K562 (cell line): ENCODE measurements around the gene LSS. TPM values are rescaled to one million over a fixed set of nuclear protein-coding genes. Genes with fewer than 3 reads are reported as not detected.

Source experiments
- ATAC-seq: fragments of 200-7000 bp; cut with Tn5 transposase; 3 replicates; pipeline ENCODE4 v1.9.1; 2020; ENCODE audit warnings: moderate library complexity
- BruUV-seq: library from RNA; stranded (reverse); fragments of 400-500 nt; replicated peaks from 2 replicates; lab custom pipeline; 2021; lab: Mats Ljungman, UMichigan
- CTCF ChIA-PET: fragments of 300-600 bp; formaldehyde crosslinking; extraction: SDS; loops from one replicate; lab custom pipeline; 2021; ENCODE audit warnings: low intra/inter-chr PET ratio; lab: Yijun Ruan, JAX
- POLR2A ChIA-PET: fragments of 300-600, 350-650 bp; sonication (Branson Sonifier 250); formaldehyde crosslinking; extraction: SDS; loops from one replicate; lab custom pipeline; 2021; ENCODE audit warnings: antibody characterized with exemption, inconsistent platforms; lab: Yijun Ruan, JAX
- DNase-seq, 4 experiments: peaks; one replicate each; pipeline versions ENCODE4 v3.0.0 to v3.0.0-alpha.2; 2011 to 2018; ENCODE audit warnings: low spot score in 3 of 4, mixed read lengths in 3 of 4; ENCODE audit errors: extremely low read depth in 1 of 4
- FAIRE-seq: peaks from 2 replicates; lab custom pipeline; 2011; peaks lifted over from hg19 to GRCh38; lab: Jason Lieb, UNC
- H2AFZ ChIP-seq: 2 replicates; pipeline ENCODE4 v1.6.0; 2011; ENCODE audit warnings: low read depth, low read length, control low read depth, inconsistent platforms
- H3K27ac ChIP-seq: fragments of 200-600 bp; 3 replicates; pipeline ENCODE4 v1.8.0; 2011; ENCODE audit warnings: low read depth, mild to moderate bottlenecking, control low read depth, inconsistent platforms, low read length, moderate library complexity, mixed read lengths; ENCODE audit errors: extremely low read depth
- H3K27me3 ChIP-seq, 2 experiments: fragments of 300-600 bp in 1 of 2; 2 replicates in 1 of 2; 3 replicates in 1 of 2; pipeline versions ENCODE4 v1.6.0 to v1.8.0; 2011; ENCODE audit warnings: inconsistent platforms in 2 of 2, low read length in 2 of 2, mild to moderate bottlenecking in 1 of 2, mixed read lengths in 1 of 2, moderate library complexity in 1 of 2; ENCODE audit not compliant: control insufficient read depth in 2 of 2, insufficient read depth in 2 of 2
- H3K36me3 ChIP-seq: fragments of 300-600 bp; 3 replicates; pipeline ENCODE4 v1.8.0; 2011; ENCODE audit warnings: mild to moderate bottlenecking, low read length, inconsistent platforms; ENCODE audit not compliant: control insufficient read depth, insufficient read depth
- H3K4me1 ChIP-seq, 2 experiments: fragments of 200-600 bp in 1 of 2; replicated peaks in 1 of 2; 2 replicates in 1 of 2; 3 replicates in 1 of 2; pipeline versions ENCODE4 v1.5.1 to v1.8.0; 2011; ENCODE audit warnings: inconsistent platforms in 2 of 2, low read length in 2 of 2, mild to moderate bottlenecking in 1 of 2, mixed read lengths in 1 of 2, moderate library complexity in 1 of 2; ENCODE audit not compliant: control insufficient read depth in 2 of 2, insufficient read depth in 2 of 2
- H3K4me2 ChIP-seq: 2 replicates; pipeline ENCODE4 v1.6.1; 2011; ENCODE audit warnings: low read length, control low read depth, inconsistent platforms, mixed read lengths; ENCODE audit not compliant: insufficient read depth
- H3K4me3 ChIP-seq: fragments of 200-600 bp; sonication (generic), shearing (Covaris generic); 2 replicates; pipeline ENCODE4 v1.5.1; 2016; ENCODE audit warnings: control low read depth, inconsistent platforms
- H3K79me2 ChIP-seq: fragments of 200-600 bp; 3 replicates; pipeline ENCODE4 v1.8.0; 2011; ENCODE audit warnings: low read length, inconsistent platforms; ENCODE audit not compliant: control insufficient read depth, insufficient read depth
- H3K9ac ChIP-seq, 2 experiments: 2 replicates each; pipeline versions ENCODE4 v1.6.0 to v1.6.1; 2011; ENCODE audit warnings: low read depth in 2 of 2, low read length in 2 of 2, control low read depth in 1 of 2, inconsistent platforms in 1 of 2, mild to moderate bottlenecking in 1 of 2, mixed read lengths in 1 of 2; ENCODE audit not compliant: insufficient read depth in 1 of 2
- H3K9me1 ChIP-seq: one replicate; pipeline ENCODE4 v1.6.0; 2011; ENCODE audit warnings: inconsistent platforms, mild to moderate bottlenecking, low read length, moderate library complexity; ENCODE audit not compliant: control insufficient read depth, insufficient read depth
- H3K9me3 ChIP-seq: replicated peaks from 2 replicates; pipeline ENCODE4 v1.5.1; 2011; ENCODE audit warnings: low read depth, low read length, inconsistent platforms; ENCODE audit not compliant: control insufficient read depth, insufficient read depth
- H4K20me1 ChIP-seq: replicated peaks from 2 replicates; pipeline ENCODE4 v1.6.1; 2011; ENCODE audit warnings: low read length, inconsistent platforms, mixed read lengths; ENCODE audit not compliant: control insufficient read depth, insufficient read depth
- CREB1 ChIP-seq, 2 experiments: sonication (generic) in 1 of 2; formaldehyde crosslinking in 1 of 2; IDR thresholded peaks; 2 replicates each; pipeline versions ENCODE4 v1.6.1 to v1.8.0; 2012 to 2022; ENCODE audit warnings: inconsistent platforms in 1 of 2, mild to moderate bottlenecking in 1 of 2, missing genetic modification reagents in 1 of 2, moderate library complexity in 1 of 2
- CTBP1 ChIP-seq: fragments of 450-650 bp; IDR thresholded peaks from 2 replicates; pipeline ENCODE4 v1.6.1; 2016; ENCODE audit warnings: borderline replicate concordance
- CTCF ChIP-seq, 3 experiments: IDR thresholded peaks in 2 of 3; conservative IDR thresholded peaks in 1 of 3; 2 replicates each; pipeline ENCODE4 v1.5.1; 2011 to 2012; ENCODE audit warnings: low read length in 3 of 3, mild to moderate bottlenecking in 3 of 3, control low read depth in 2 of 3, improper control_type of control experiment in 1 of 3, inconsistent platforms in 1 of 3, low read depth in 1 of 3, mixed read lengths in 1 of 3, moderate library complexity in 1 of 3; ENCODE audit not compliant: insufficient read depth in 2 of 3
- GABPB1 ChIP-seq: sonication (generic); formaldehyde crosslinking; IDR thresholded peaks from 2 replicates; pipeline ENCODE4 v1.8.0; 2022; ENCODE audit warnings: mild to moderate bottlenecking, missing genetic modification reagents
- HIVEP1 ChIP-seq: fragments of 250-450 bp; sonication (Bioruptor Pico); IDR thresholded peaks from 2 replicates; pipeline ENCODE4 v1.4.0; 2020; ENCODE audit warnings: mild to moderate bottlenecking
- MTA3 ChIP-seq: fragments of 450-650 bp; formaldehyde crosslinking; IDR thresholded peaks from 2 replicates; pipeline ENCODE4 v1.6.1; 2017; ENCODE audit warnings: mild to moderate bottlenecking, borderline replicate concordance
- POLR2G ChIP-seq: fragments of 200-400 bp; formaldehyde crosslinking; IDR thresholded peaks from 2 replicates; pipeline ENCODE4 v1.6.1; 2017; ENCODE audit warnings: low read depth, mild to moderate bottlenecking, antibody characterized with exemption, low read length, moderate library complexity
- RBBP5 ChIP-seq: fragments of 200-600 bp; sonication (generic); IDR thresholded peaks from 2 replicates; pipeline ENCODE4 v1.6.1; 2012; ENCODE audit warnings: borderline replicate concordance, mild to moderate bottlenecking, low read length, control low read depth, inconsistent platforms; ENCODE audit not compliant: insufficient read depth, poor library complexity, severe bottlenecking
- RBFOX2 ChIP-seq: fragments of 200-400 bp; formaldehyde crosslinking; IDR thresholded peaks from 2 replicates; pipeline ENCODE4 v1.6.1; 2017; ENCODE audit warnings: low read depth, mild to moderate bottlenecking, low read length, moderate library complexity
- RERE ChIP-seq: sonication (generic); formaldehyde crosslinking; IDR thresholded peaks from 2 replicates; pipeline ENCODE4 v1.8.0; 2023; ENCODE audit warnings: missing genetic modification reagents, mild to moderate bottlenecking, borderline replicate concordance
- RFX1 ChIP-seq: fragments of 450-650 bp; IDR thresholded peaks from 2 replicates; pipeline ENCODE4 v1.6.1; 2016; ENCODE audit warnings: mild to moderate bottlenecking, moderate library complexity
- SMARCC2 ChIP-seq: fragments of 450-650 bp; IDR thresholded peaks from 2 replicates; pipeline ENCODE4 v1.6.1; 2017; ENCODE audit warnings: antibody characterized with exemption, moderate library complexity, mild to moderate bottlenecking, low read depth
- ZNF436 ChIP-seq: fragments of 250-450, 450-650 bp; sonication (Bioruptor Pico); formaldehyde crosslinking; IDR thresholded peaks from 2 replicates; pipeline ENCODE4 v1.7.0; 2020; ENCODE audit warnings: mild to moderate bottlenecking
- WGBS: fragments of 100-300 bp; shearing (Covaris generic); methylation state at CpG from one replicate; pipeline ENCODE4 v1.1.6; 2016; ENCODE audit warnings: low coverage, mixed read lengths; ENCODE audit not compliant: insufficient coverage; ENCODE audit errors: missing lambda C conversion rate; 5-methylcytosine and 5-hydroxymethylcytosine counted together
- in situ Hi-C: fragments of 300-500 bp; cut with MboI; formaldehyde crosslinking; loops from 4 replicates; pipeline ENCODE4 v1.15.0; 2018; ENCODE audit warnings: inconsistent platforms, mixed read lengths
- intact Hi-C: fragments of 100-400 bp; cut with micrococcal nuclease; formaldehyde crosslinking; loops from 2 replicates; pipeline ENCODE4 v1.14.2; 2022
- polyA plus RNA-seq, 8 experiments: library from polyadenylated mRNA; depleted of rRNA in 4 of 8; stranded (reverse) in 5 of 8; unstranded in 3 of 8; fragments of >200 nt; fragmentation: Nextera tagmentation in 2 of 8; fragmentation: Illumina TruSeq in 1 of 8; extraction: Ambion mirVana in 2 of 8; extraction: Trizol in 1 of 8; gene quantifications; 2 replicates each; pipeline versions ENCODE4 v1.2.1 to v1.2.3, GENCODE V29; 2011 to 2014; ENCODE audit warnings: inconsistent platforms in 1 of 8, missing spikeins in 1 of 8
- total RNA-seq, 7 experiments: library from RNA; depleted of rRNA in 6 of 7; stranded (reverse); fragments of >200 nt in 6 of 7; fragmentation: Illumina TruSeq in 2 of 7; extraction: Trizol in 2 of 7; gene quantifications; 2 replicates each; pipeline versions ENCODE4 v1.2.1 to v1.2.3, GENCODE V29; 2011 to 2021; ENCODE audit warnings: low replicate concordance in 1 of 7

LSS gene
- total and polyA plus RNA-seq, 9 of the 15 experiments (the other 6 are each of a cell fraction or from before 2014, with no cell fraction given): 2.2 to 89.5 (median 37.4) TPM

DNA sequence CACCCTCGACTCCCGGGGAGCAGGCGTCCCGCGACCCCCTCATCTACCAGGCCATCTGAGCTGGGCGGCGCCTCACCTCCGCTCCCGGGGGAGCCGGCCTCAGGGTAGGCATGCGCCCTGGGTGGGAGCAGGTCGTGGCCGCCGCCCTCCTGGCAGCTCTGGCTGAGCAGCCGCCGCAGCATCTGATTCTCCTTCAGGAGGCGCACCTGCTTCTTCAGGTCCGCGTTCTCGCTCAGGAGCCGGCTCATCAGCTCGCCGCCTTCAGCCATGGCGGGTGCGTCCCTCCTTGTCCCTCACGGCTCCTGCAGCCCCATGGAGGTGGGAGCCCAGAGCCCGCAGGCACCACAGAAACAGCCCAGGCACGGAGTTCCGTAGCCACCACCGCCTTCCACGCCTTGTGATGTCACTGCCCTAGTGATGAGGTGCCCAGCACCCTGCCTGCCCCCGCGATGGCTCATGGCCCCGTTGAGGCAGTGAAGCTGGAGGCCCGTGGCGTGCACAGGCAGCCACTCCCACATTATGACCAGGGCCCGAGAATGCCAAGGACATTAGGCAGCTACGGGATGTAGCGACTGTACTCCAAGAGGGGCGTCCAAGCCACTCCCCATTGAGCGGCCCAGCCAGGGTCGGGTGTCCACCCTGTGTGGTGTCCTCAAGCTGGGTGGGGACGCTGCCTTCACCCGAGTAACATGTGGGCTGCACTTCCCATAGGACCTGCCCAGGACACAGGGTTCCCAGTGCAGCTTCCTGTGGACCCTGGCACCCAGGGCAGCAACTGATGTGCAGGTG, 45.8 kb downstream of the LSS start:
- H3K27me3 ChIP-seq: no peaks in the 10 kb centered on the region
- DNase-seq (peak; percentile 38 to 85 (median 71)), ATAC-seq (peak; percentile 3), FAIRE-seq (no peak)
- CTCF ChIA-PET: no interaction called here
- peaks cover 35% of the 10 kb centered on the region; the same call in 2 of the 3 replicates for H3K36me3 ChIP-seq
- peak overlapping the region; percentile 83 for H3K4me2 ChIP-seq
- H4K20me1 ChIP-seq: no peaks in the 10 kb centered on the region
- no TSS peak for BruUV-seq
- H3K9ac ChIP-seq: peak overlapping the region; percentile 36 to 89; a peak in 3 of 4 replicates
- H2AFZ ChIP-seq: peak overlapping the region; percentile 28; the same call in 1 of the 2 replicates
- peaks cover 5% of the 10 kb centered on the region for H3K9me1 ChIP-seq
- in situ Hi-C loops (no loop called here), intact Hi-C loops (no loop called here)
- H3K27ac ChIP-seq: peak overlapping the region; percentile 71
- no peaks in the 10 kb centered on the region for H3K9me3 ChIP-seq
- H3K4me1 ChIP-seq: peaks cover 49 to 75% of the 10 kb centered on the region in 2 experiments
- POLR2A ChIA-PET: interaction anchor here (0.6 to 1.5 kb wide), 7 partner anchors 8 to 257 kb away, joined by 3 to 5 read pairs (median 3); no protein-coding TSS in a partner anchor
- H3K79me2 ChIP-seq: peaks cover 57% of the 10 kb centered on the region
- peak overlapping the region; percentile 27 for H3K4me3 ChIP-seq
- 39% methylated on average over 35 of the region's 44 CpGs for WGBS
- TF ChIP-seq ZNF436 (CRISPR knock-in tag): no peak
- peak; percentile 38; the same call in 1 of the 2 replicates for TF ChIP-seq CTBP1
- 0 out of 2 replicates have a peak, but pooled peaks have one; percentile 32 for TF ChIP-seq MTA3
- TF ChIP-seq RFX1: no peak
- TF ChIP-seq CTCF (IDR thresholded peaks at IDR 0.05 in 2 of 3, conservative IDR thresholded peaks at IDR 0.05 in 1 of 3; ENCODE audit: insufficient read depth in 2 of 3, low read depth in 1 of 3, low read length in 3 of 3): peak; percentile 24 to 77 (median 45); a peak in 4 of 6 replicates
- TF ChIP-seq SMARCC2: no peak
- no peak for TF ChIP-seq HIVEP1
- TF ChIP-seq RERE (CRISPR knock-in tag): peak; percentile 84; the same call in 1 of the 2 replicates
- peak; percentile 59 for TF ChIP-seq RBFOX2
- peak; percentile 16; the same call in 1 of the 2 replicates for TF ChIP-seq GABPB1 (CRISPR knock-in tag)
- peak; percentile 7 for TF ChIP-seq RBBP5
- no peak for TF ChIP-seq CREB1 (IDR thresholded peaks at IDR 0.05)
- TF ChIP-seq CREB1 (CRISPR knock-in tag; IDR thresholded peaks at IDR 0.05): peak; percentile 39; the same call in 1 of the 2 replicates
- 0 out of 2 replicates have a peak, but pooled peaks have one; percentile 16 for TF ChIP-seq POLR2G
